GM19238 (cell line): ENCODE results near the gene HLA-DPB1.

Source experiments
- DNase-seq: peaks from one replicate; pipeline ENCODE4 v3.0.0; 2011; ENCODE audit warnings: low spot score; ENCODE audit not compliant: insufficient read length

Gene HLA-DPB1

DNA sequence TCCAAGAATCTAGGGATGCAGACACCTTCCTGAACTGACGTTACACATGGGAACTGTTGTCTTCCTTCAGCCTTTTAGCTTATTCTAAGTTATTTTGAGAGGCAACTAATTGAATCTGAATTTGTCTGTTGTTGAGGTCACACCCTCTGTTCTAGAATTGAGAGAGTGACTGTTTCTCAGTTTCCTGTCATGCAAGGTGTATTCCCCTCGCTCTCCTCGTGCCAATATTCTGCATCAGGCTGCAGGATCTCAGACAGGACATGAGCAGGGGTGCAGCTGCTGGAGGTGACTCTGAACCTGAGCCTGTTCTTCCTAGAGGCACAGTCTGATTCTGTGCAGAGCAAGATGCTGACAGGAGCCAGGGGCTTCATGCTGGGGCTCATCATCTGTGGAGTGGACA, 52.5 kb downstream of the HLA-DPB1 start:
- no peak for DNase-seq

DNA sequence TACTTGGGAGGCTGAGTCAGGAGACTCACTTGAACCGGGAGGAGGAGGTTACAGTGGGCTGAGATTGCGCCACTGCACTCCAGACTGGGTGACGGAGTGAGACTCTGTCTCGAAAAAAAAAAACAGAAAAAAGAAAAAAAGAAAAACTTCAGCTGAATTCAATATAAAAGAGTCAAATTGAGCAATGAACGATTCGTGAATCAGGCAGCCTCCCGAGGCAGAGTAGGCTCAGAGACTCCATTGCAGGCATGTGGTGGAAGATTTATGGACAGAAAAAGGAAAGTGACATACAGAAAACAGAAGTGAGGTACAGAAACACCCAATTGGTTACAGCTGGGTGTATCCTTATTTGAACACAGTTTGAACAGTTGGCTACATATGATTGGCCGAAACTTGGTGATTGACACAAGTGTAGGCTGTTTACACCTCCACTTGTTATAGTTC, 56.3 kb downstream of the HLA-DPB1 start:
- DNase-seq, result no peak

GRCh38 chr6:33136310-33136900, 60.6 kb downstream of the HLA-DPB1 start:
- DNase-seq, result no peak
